H1 (cell line): ENCODE results near the gene NSG2. TPM values are rescaled to one million over a fixed set of nuclear protein-coding genes. Genes with fewer than 3 reads are reported as not detected.

Experiments
- CTCF ChIA-PET: fragments of 300-600 bp; sonication (Branson Sonifier 250); formaldehyde crosslinking; loops from one replicate; lab custom pipeline; 2021; ENCODE audit not compliant: partially characterized antibody; lab: Charles Lee
- POLR2A ChIA-PET: fragments of 300-600 bp; sonication (Branson Sonifier 250); formaldehyde crosslinking; loops from one replicate; lab custom pipeline; 2021; ENCODE audit warnings: inconsistent platforms; ENCODE audit not compliant: partially characterized antibody; lab: Charles Lee
- DNase-seq, 2 experiments: peaks; one replicate each; pipeline versions ENCODE4 v3.0.0 to v3.0.0-alpha.2; 2010 to 2022; ENCODE audit warnings: low spot score in 2 of 2, low read depth in 1 of 2, mixed read lengths in 1 of 2
- FAIRE-seq: peaks from 2 replicates; lab custom pipeline; 2011; peaks lifted over from hg19 to GRCh38; lab: Jason Lieb, UNC
- H2AFZ ChIP-seq: 2 replicates; pipeline ENCODE4 v1.8.1; 2012; ENCODE audit warnings: low read length, inconsistent platforms
- H2AK5ac ChIP-seq: 2 replicates; pipeline ENCODE4 v1.6.1; 2013; ENCODE audit warnings: low read depth, low read length
- H2BK120ac ChIP-seq: replicated peaks from 2 replicates; pipeline ENCODE3; 2013; ENCODE audit warnings: low read depth, low read length, inconsistent platforms
- H2BK12ac ChIP-seq: 2 replicates; pipeline ENCODE4 v1.6.1; 2013; ENCODE audit warnings: low read depth, low read length
- H2BK15ac ChIP-seq: 2 replicates; pipeline ENCODE4 v1.6.1; 2013; ENCODE audit warnings: low read length
- H2BK20ac ChIP-seq: 2 replicates; pipeline ENCODE4 v1.6.1; 2013; ENCODE audit warnings: low read length
- H2BK5ac ChIP-seq: 2 replicates; pipeline ENCODE4 v1.6.1; 2013; ENCODE audit warnings: low read depth, low read length
- H3K14ac ChIP-seq: 2 replicates; pipeline ENCODE4 v1.6.1; 2013; ENCODE audit warnings: inconsistent platforms; ENCODE audit not compliant: insufficient read length
- H3K18ac ChIP-seq: 2 replicates; pipeline ENCODE4 v1.6.1; 2013; ENCODE audit warnings: low read length; ENCODE audit errors: extremely low read depth
- H3K23ac ChIP-seq: 2 replicates; pipeline ENCODE4 v1.6.1; 2013; ENCODE audit warnings: inconsistent platforms; ENCODE audit not compliant: insufficient read length
- H3K23me2 ChIP-seq: 2 replicates; pipeline ENCODE4 v1.6.1; 2013; ENCODE audit warnings: low read depth, low read length
- H3K27ac ChIP-seq: 2 replicates; pipeline ENCODE4 v1.6.1; 2011; ENCODE audit warnings: low read depth, low read length, inconsistent platforms
- H3K27me3 ChIP-seq, 4 experiments: replicated peaks in 1 of 4; 1 replicate in 1 of 4; 2 replicates in 3 of 4; pipeline versions ENCODE4 v1.6.1 to v1.8.1; 2011 to 2013; ENCODE audit warnings: low read length in 3 of 4, mild to moderate bottlenecking in 3 of 4, inconsistent platforms in 2 of 4, mixed read lengths in 2 of 4, moderate library complexity in 1 of 4; ENCODE audit not compliant: control insufficient read depth in 3 of 4, insufficient read depth in 3 of 4; ENCODE audit errors: extremely low read depth in 1 of 4
- H3K36me3 ChIP-seq, 4 experiments: 2 replicates each; pipeline versions ENCODE4 v1.6.1 to v1.8.1; 2011 to 2013; ENCODE audit warnings: mild to moderate bottlenecking in 4 of 4, low read length in 3 of 4, moderate library complexity in 2 of 4, control low read depth in 1 of 4, inconsistent platforms in 1 of 4; ENCODE audit not compliant: insufficient read depth in 4 of 4, control insufficient read depth in 2 of 4
- H3K4ac ChIP-seq: replicated peaks from 2 replicates; pipeline ENCODE3; 2013; ENCODE audit warnings: low read length, low read depth, mixed read lengths, inconsistent platforms; ENCODE audit not compliant: insufficient read length
- H3K4me1 ChIP-seq, 4 experiments: replicated peaks in 1 of 4; 1 replicate in 1 of 4; 2 replicates in 3 of 4; pipeline versions ENCODE4 v1.6.1 to v1.8.1; 2011 to 2013; ENCODE audit warnings: low read length in 3 of 4, inconsistent platforms in 2 of 4, mixed read lengths in 1 of 4; ENCODE audit not compliant: insufficient read depth in 4 of 4, control insufficient read depth in 3 of 4
- H3K4me2 ChIP-seq, 2 experiments: 2 replicates each; pipeline versions ENCODE4 v1.6.1 to v1.8.1; 2011 to 2013; ENCODE audit warnings: low read depth in 2 of 2, low read length in 2 of 2, control low read depth in 1 of 2, inconsistent platforms in 1 of 2, mild to moderate bottlenecking in 1 of 2; ENCODE audit not compliant: insufficient read depth in 1 of 2
- H3K4me3 ChIP-seq, 4 experiments: fragments of 200-600, 300-600 bp in 1 of 4; sonication (generic), shearing (Covaris generic), sonication (Bioruptor Twin) in 1 of 4; 2 replicates each; pipeline versions ENCODE4 v1.5.1 to v1.8.1; 2011 to 2016; ENCODE audit warnings: low read length in 4 of 4, low read depth in 3 of 4, control low read depth in 2 of 4, inconsistent platforms in 2 of 4, mild to moderate bottlenecking in 2 of 4, mixed read lengths in 1 of 4, moderate library complexity in 1 of 4; ENCODE audit not compliant: insufficient read depth in 2 of 4; ENCODE audit errors: extremely low read depth in 1 of 4
- H3K56ac ChIP-seq: replicated peaks from 2 replicates; pipeline ENCODE3; 2013; ENCODE audit warnings: low read depth, mild to moderate bottlenecking, mixed read lengths, low read length, inconsistent platforms; ENCODE audit not compliant: insufficient read length
- H3K79me1 ChIP-seq: 2 replicates; pipeline ENCODE4 v1.6.1; 2013; ENCODE audit warnings: low read depth, low read length, control low read depth
- H3K79me2 ChIP-seq, 2 experiments: 2 replicates each; pipeline versions ENCODE4 v1.6.1 to v1.8.1; 2012 to 2013; ENCODE audit warnings: low read length in 2 of 2, mild to moderate bottlenecking in 2 of 2, inconsistent platforms in 1 of 2; ENCODE audit not compliant: insufficient read depth in 2 of 2, control insufficient read depth in 1 of 2
- H3K9ac ChIP-seq, 4 experiments: replicated peaks in 1 of 4; 1 replicate in 1 of 4; 2 replicates in 3 of 4; pipeline versions ENCODE4 v1.6.1 to v1.8.1; 2011 to 2013; ENCODE audit warnings: low read depth in 3 of 4, low read length in 3 of 4, control low read depth in 2 of 4, mild to moderate bottlenecking in 2 of 4, moderate library complexity in 2 of 4, inconsistent platforms in 1 of 4; ENCODE audit errors: extremely low read depth in 1 of 4
- H3K9me3 ChIP-seq, 2 experiments: 2 replicates each; pipeline versions ENCODE4 v1.6.1 to v1.8.1; 2012 to 2013; ENCODE audit warnings: mild to moderate bottlenecking in 2 of 2, moderate library complexity in 2 of 2, control low read depth in 1 of 2, inconsistent platforms in 1 of 2, low read depth in 1 of 2, low read length in 1 of 2, mixed read lengths in 1 of 2; ENCODE audit not compliant: insufficient read depth in 2 of 2
- H4K20me1 ChIP-seq, 2 experiments: replicated peaks in 1 of 2; 2 replicates each; pipeline versions ENCODE3 to v1.8.1; 2011 to 2013; ENCODE audit warnings: inconsistent platforms in 2 of 2, low read length in 2 of 2, mild to moderate bottlenecking in 1 of 2; ENCODE audit not compliant: insufficient read depth in 2 of 2, control insufficient read depth in 1 of 2
- H4K5ac ChIP-seq: 2 replicates; pipeline ENCODE4 v1.6.1; 2013; ENCODE audit warnings: low read length, low read depth, mixed read lengths, inconsistent platforms; ENCODE audit not compliant: insufficient read length
- H4K8ac ChIP-seq: 2 replicates; pipeline ENCODE4 v1.8.0; 2013; ENCODE audit warnings: mild to moderate bottlenecking, moderate library complexity, low read length, inconsistent platforms; ENCODE audit not compliant: insufficient read depth; ENCODE audit errors: extremely low read depth
- H4K91ac ChIP-seq: replicated peaks from 2 replicates; pipeline ENCODE3; 2013; ENCODE audit warnings: low read length, mixed read lengths, inconsistent platforms; ENCODE audit not compliant: insufficient read length
- GABPA ChIP-seq: IDR thresholded peaks from 2 replicates; pipeline ENCODE4 v1.6.1; 2011; ENCODE audit warnings: mild to moderate bottlenecking, low read length, moderate library complexity, borderline replicate concordance; ENCODE audit not compliant: insufficient read depth
- JUND ChIP-seq: IDR thresholded peaks from 2 replicates; pipeline ENCODE4 v1.6.1; 2011; ENCODE audit warnings: mild to moderate bottlenecking, improper control_type of control experiment, low read length
- WGBS, 2 experiments: shearing (Covaris generic) in 1 of 2; methylation state at CpG; one replicate each; pipeline versions ENCODE4 v1.1.6 to v1.1.7; 2013 to 2015; ENCODE audit warnings: low lambda C conversion rate in 2 of 2, mixed read lengths in 2 of 2, inconsistent platforms in 1 of 2, low coverage in 1 of 2, missing lambda C conversion rate in 1 of 2; ENCODE audit not compliant: insufficient replicate concordance in 2 of 2, insufficient coverage in 1 of 2, insufficient read length in 1 of 2; ENCODE audit errors: extremely low coverage in 1 of 2, missing lambda C conversion rate in 1 of 2; 5-methylcytosine and 5-hydroxymethylcytosine counted together
- polyA plus RNA-seq, 7 experiments: library from polyadenylated mRNA; depleted of rRNA in 3 of 7; stranded (reverse) in 5 of 7; unstranded in 2 of 7; fragments of >200 nt in 5 of 7; fragments of 200-250 nt in 2 of 7; gene quantifications; 1 replicate in 5 of 7; 2 replicates in 1 of 7; 4 replicates in 1 of 7; pipeline versions ENCODE4 v1.2.1 to v1.2.3, GENCODE V29; 2011 to 2013; ENCODE audit warnings: missing spikeins in 2 of 7, mixed read lengths in 2 of 7
- total RNA-seq: library from RNA; stranded (reverse); fragmentation: NEBNext Ultra II Directional; extraction: Animal tissue kit (Norgen Biotek cat#: 25700); gene quantifications from 2 replicates; pipeline ENCODE4 v1.2.1, GENCODE V29; 2021

Gene NSG2
- total and polyA plus RNA-seq, 2 of the 8 experiments (the other 6 are each of a cell fraction or from before 2014, with no cell fraction given): 0.56 to 0.78 TPM

GRCh38 chr5:174108745-174109144 lies 63.2 kb downstream of the NSG2 start:
- Histone ChIP-seq H3K18ac (no peak overlapping the region), H4K20me1 (no peaks in the 10 kb centered on the region), H2AFZ (peak overlapping the region; percentile 37; the same call in 1 of the 2 replicates), H3K56ac (no peak overlapping the region), H3K27ac (no peak overlapping the region), H4K5ac (no peak overlapping the region), H3K9ac (no peak overlapping the region), H3K9me3 (no peaks in the 10 kb centered on the region), H2BK15ac (no peak overlapping the region), H4K8ac (no peak overlapping the region), H2BK12ac (no peak overlapping the region), H3K4me2 (no peak overlapping the region), H3K36me3 (no peaks in the 10 kb centered on the region), H3K4me3 (no peak overlapping the region), H3K79me2 (no peaks in the 10 kb centered on the region), H3K79me1 (no peaks in the 10 kb centered on the region), H2AK5ac (no peak overlapping the region), H4K91ac (no peak overlapping the region), H3K23me2 (no peaks in the 10 kb centered on the region), H3K4me1 (peaks cover 0 to 10% (median 4%) of the 10 kb centered on the region in 4 experiments; a peak in 5 of 7 replicates), H2BK5ac (no peak overlapping the region), H3K4ac (no peak overlapping the region), H3K14ac (no peak overlapping the region), H3K23ac (no peak overlapping the region), H2BK120ac (no peak overlapping the region), H3K27me3 (no peaks in the 10 kb centered on the region), H2BK20ac (no peak overlapping the region)
- WGBS, 2 experiments: 90% methylated on average over 6 of the region's 6 CpGs; no CpG with 5 or more reads in 1 of the 2 experiments
- DNase-seq (no peak), FAIRE-seq (no peak)
- ChIA-PET CTCF (interaction anchor here (1.2 to 2.1 kb wide), 4 partner anchors 8 to 203 kb away, joined by 3 to 5 read pairs (median 5); no protein-coding TSS in a partner anchor), POLR2A (no interaction called here)
- no peak for TF ChIP-seq JUND
- no peak for TF ChIP-seq GABPA
